Stimulated activated CD4-positive, alpha-beta T cell treated with anti-CD3 and anti-CD28 coated beads, Interleukin-15, amount 100 ng/mL, for 48 hours (primary cell): ENCODE measurements around the gene TBC1D4.
A peak's percentile ranks its signal among the peaks of the same experiment; 100 is the strongest.

Source experiments
- DNase-seq, 2 donors: peaks; one replicate each; pipeline ENCODE4 v3.0.0-alpha.2; 2020; ENCODE audit warnings: low read depth in 2 of 2

Gene TBC1D4

DNA sequence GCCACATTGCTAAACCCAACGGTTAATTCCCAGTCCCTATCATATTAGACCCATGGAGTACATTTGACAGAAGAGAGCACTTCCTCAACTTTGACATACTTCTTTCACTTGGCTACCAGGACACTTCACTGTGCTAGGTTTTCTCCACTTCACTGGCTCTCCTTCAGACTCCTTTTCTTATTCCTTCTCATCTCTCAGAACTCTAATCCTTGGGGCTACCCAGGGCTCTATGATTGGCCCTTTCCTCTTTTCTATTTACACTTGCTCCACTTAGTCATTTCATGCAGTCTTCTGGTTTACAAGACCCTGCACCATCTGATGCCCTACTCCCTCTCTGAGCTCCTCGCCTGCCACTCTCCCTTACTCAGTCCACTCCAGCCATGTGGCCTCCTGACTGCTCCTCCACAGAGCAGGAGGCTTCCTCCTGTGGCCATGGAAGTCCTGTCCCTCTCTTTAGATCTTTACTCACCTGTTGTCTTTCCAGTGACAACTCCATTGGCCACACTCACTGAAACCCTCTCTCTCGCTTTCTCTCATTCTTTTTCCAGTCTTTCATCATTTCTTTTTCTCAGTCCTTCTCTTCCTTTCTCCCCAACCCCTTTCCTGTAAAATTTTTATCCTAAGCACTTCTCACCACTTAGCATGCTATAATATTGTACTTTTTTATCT, 90.4 kb downstream of the TBC1D4 start:
- DNase-seq: no peak

- no peak for DNase-seq
Observed at GRCh38 chr13:75390229-75390628, 91.7 kb downstream of the TBC1D4 start.

DNA sequence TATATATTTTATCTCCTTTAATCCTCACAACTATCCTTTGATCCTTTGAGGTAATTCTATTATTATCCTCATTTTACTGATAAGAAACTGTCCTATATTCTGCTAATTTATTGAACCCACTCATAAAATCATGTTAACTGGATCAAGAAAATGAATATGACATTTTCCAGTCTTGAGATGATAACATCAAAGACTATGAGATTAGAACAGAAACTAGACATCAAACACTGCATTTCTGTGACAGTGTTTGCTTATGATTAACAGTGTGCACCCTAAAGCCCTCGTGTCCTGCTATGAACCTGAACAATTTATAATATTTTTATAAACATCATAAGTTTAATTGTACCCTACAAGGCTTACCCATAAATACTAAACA, 96.3 kb downstream of the TBC1D4 start:
- no peak for DNase-seq

GRCh38 chr13:75384879-75385707, 96.9 kb downstream of the TBC1D4 start:
- no peak for DNase-seq

- no peak for DNase-seq
Observed at GRCh38 chr13:75383064-75383715, 98.8 kb downstream of the TBC1D4 start.

DNA sequence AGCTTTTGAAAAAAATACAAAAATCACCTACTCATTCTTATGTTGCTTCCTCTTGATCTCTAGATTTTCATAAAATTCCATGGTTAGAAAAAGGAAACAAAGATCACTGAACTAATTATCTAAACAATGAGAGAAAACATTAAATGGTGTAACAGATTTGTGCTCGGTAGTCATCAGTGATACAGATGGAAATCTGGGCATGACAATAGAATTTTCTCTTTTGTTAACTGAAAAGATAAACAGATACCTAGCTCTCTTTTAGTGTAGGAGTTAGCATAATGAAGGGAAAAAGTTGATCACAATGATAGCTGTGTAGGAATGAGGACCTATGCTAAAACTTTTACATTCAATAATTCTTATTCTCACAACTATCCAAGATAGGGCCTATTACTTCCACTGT, 103.7 kb downstream of the TBC1D4 start:
- DNase-seq: no peak

GRCh38 chr13:75376792-75377402, 105.1 kb downstream of the TBC1D4 start:
- DNase-seq: no peak

DNA sequence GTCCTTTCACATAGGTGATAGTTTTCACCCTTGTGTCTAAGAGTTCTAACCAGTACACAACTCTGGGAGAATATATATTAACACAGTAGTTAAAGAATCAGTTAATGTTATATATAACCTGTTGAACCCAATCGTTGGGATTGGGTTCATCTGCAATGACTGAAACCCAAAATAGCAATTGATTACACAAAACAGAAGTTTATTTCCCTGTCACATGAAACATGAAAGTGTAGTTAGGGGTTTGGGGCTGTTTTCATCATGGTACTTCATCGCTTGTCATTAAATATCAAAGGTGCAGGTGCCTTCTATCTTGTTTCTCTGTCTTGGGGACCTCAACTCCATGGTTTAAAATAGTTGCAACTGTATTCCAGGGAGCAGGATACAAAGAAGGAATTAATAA, 106.6 kb downstream of the TBC1D4 start:
- DNase-seq: no peak

- no peak for DNase-seq
Observed at GRCh38 chr13:75373988-75374387, 108.0 kb downstream of the TBC1D4 start.

DNA sequence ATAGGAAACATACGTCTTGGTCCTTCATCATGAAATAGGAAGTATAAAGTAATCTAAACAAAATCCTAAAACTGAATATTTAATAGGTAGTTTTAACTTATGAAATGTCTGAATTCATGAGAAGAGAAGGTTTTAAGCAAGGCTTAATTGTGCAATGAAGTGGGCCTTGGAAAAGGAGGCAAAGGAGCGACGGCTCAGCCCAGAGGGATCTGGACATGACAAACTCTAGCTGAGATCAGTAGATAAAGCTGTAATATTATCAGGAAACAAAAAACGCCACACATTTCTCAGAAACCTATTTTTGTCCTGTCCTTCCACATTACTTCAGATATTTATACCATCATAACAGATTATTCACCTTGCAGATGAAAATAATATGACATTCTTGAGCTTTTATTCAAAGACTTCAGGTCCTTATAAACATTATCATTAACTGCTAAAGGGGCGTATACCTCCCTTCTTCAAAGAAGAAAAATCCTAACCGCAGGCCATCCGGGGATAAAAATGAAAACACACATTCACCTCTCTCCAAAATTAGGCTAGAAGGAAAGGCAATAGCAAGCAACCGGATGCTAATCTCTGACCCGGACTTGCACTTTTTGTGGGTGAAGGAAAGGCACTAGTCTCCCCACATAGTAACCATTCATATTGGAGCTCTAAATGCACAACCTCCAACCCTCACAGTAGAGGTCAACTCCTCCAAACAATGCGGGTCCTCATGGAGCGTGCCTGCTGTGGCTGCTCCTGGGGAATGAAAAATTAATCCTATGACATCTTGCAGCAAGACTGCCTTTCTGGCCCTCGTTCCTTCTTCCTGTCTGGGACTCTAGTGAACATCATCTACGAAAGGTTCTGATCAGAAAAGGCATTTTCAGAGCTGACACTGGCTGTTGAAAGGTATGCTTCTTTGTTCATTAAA, 108.8 kb downstream of the TBC1D4 start:
- no peak for DNase-seq

DNA sequence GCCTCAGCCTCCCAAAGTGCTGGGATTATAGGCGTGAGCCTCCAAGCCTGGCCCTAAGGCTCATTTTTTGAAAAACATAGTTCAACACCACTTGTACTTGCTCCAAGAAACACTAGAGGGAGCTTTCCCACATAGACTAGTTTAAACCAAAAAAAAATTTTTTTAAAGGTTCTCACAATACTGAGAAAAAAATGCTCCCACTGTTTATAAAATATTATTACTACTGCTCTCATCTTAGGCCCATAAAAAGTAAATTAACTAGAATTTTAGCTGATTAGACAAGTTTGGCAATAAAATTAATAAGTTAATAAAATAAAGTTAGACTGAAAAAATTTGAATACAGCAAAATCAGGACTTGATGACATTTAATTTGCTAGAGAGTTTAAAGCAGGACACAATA, 109.5 kb downstream of the TBC1D4 start:
- DNase-seq: no peak

DNA sequence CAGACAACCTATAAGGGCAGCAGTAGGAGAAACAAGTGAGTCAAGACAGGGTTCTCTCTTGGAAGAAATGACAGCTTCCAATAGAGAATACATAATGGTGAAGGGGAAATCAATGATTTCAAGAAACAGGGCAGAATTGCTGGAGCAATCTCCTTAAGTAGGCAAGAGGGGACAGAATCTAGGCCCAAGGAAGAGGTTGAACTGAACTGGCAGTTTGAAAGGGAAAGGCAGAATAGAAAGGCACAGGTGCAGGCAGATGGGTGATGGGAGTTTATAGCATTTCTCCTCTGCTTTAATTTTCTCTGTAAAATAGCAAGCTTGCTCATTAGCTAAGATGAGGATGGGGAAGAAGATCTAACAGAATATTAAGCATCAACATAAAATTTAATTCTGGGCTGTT, 110.8 kb downstream of the TBC1D4 start:
- no peak for DNase-seq

DNA sequence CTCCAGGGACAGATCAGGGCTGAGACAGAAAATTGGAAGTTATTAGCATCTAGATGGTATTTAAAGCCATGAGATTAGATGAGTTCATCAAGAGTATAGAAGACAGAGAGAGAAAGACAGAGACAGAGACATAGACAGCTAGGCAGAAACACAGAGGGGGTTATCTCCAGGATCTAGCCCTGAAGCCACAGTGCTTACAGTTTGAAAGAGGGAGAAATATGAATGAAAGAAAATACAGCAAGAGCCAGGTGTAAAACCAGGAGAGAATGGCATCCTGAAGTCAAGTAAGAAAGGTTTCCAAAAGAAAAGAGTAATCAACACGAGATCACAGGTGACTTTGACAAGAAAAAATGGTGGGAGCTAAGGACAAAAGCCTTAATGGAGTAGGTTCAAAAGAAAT, 111.2 kb downstream of the TBC1D4 start:
- no peak for DNase-seq

- DNase-seq: no peak
Observed at GRCh38 chr13:75369981-75370380, 112.0 kb downstream of the TBC1D4 start.

DNA sequence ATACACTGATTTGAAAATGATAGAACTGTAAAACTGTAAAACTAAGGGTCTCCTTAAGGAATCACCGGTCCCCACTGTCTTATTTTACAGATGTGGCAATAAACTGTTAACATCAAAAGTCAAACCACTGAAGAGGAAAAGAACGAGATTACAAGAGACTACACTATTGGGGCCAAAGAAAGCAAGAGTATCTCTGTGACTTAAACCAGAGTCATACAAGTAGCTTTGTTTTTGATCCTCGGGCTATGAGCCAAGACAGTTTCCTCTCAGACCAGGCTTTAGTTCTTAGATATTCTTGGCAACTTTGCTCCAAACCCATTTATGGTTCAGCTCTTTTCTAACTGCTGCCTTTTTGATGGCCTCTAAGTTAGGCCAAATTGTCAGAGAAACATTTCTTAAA, 113.8 kb downstream of the TBC1D4 start:
- no peak for DNase-seq

- DNase-seq: no peak
Observed at GRCh38 chr13:75366380-75367280, 115.3 kb downstream of the TBC1D4 start.

DNA sequence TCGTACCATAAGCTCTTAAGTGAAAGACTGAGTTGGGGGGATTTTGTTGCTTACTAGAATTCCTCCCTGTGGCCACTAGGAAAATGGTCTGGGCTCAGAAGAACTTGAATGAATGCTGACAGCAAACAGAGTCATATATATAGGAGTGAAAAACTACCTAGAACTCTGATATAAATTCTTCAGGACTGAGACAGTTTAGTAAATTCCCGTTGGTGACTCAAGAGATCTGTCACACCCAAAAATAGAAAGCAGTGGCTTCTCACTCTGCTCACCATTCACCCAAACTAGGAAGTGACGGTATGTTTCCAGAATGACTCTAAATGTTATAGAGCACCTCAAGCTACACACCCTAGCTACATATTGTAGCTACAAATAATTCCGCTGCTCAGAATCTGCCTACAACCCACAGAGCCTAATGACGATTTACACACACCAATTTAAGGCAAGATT, 116.2 kb downstream of the TBC1D4 start:
- peak; percentile 10 for DNase-seq

DNA sequence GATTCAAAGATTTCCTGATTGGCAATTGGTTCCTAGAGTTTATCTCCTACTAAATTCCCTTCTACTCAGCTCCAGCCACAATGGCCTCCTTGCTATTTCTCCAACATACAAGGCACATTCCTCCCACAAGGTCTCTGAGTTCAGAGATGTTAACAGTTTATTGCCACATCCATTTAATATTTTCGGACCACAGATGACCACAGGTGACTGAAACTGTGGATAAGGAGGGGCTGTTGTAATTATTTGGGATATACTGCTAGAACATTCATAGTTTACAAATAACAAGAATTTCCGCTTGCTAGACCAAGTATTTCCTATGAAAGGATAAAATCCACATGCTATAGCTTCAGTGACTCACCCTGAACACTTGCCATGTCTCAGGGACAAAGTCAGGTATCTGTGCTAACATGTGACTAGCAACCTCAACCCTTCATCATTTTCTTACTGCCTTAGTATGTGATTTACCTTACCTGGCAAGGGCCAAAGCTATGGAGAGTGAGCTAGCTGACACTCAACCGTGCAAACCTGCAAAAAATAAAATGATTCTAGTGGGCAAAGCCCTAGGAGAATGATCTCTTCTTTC, 117.7 kb downstream of the TBC1D4 start:
- DNase-seq: no peak

DNA sequence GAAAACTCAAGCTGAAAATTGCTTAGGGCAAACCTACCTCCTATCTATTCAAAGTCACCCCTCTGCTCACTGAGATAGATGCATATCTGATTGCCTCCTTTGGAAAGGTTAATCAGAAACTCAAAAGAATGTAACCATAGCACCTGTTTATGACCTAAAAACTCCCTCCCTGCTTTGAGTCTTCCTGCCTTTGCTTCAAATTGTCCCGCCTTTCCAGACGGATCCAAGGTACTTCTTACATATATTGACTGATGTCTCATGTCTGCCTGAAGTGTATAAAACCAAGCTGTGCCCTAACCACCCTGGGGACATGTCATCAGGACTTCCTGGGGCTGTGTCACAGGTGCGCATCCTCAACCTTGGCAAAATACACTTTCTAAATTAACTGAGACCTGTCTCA, 118.6 kb downstream of the TBC1D4 start:
- no peak for DNase-seq

DNA sequence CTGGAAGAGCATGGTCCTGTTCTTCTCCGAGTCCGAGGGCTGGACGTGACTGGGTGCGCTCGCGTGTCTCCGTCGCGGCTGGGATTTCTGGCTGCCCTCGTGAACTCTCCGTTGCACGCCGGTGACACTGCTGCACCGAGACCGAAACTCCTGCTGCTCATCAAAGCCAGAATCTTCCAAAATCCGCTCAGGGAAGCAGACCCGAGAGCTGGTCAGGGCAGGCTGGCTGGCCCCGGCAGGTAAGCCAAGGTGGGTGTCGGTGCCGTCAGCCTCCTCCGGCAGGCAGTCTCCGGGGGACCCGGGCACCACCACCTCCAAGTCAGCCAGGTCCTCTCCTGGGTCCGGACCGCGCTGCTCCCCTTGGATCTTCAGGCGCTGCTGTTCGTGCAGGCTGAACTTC, 119.9 kb downstream of the TBC1D4 start:
- no peak for DNase-seq
